Activated gamma-delta T cell treated with anti-CD3 and anti-CD28 coated beads, Interleukin-2, amount 50 U/mL, for 16 hours (primary cell): Measurements from ENCODE around the gene COL20A1.

Source experiments
- DNase-seq: peaks from one replicate; pipeline ENCODE4 v3.0.0-alpha.2; 2020; ENCODE audit warnings: low read depth

The COL20A1 gene

DNA sequence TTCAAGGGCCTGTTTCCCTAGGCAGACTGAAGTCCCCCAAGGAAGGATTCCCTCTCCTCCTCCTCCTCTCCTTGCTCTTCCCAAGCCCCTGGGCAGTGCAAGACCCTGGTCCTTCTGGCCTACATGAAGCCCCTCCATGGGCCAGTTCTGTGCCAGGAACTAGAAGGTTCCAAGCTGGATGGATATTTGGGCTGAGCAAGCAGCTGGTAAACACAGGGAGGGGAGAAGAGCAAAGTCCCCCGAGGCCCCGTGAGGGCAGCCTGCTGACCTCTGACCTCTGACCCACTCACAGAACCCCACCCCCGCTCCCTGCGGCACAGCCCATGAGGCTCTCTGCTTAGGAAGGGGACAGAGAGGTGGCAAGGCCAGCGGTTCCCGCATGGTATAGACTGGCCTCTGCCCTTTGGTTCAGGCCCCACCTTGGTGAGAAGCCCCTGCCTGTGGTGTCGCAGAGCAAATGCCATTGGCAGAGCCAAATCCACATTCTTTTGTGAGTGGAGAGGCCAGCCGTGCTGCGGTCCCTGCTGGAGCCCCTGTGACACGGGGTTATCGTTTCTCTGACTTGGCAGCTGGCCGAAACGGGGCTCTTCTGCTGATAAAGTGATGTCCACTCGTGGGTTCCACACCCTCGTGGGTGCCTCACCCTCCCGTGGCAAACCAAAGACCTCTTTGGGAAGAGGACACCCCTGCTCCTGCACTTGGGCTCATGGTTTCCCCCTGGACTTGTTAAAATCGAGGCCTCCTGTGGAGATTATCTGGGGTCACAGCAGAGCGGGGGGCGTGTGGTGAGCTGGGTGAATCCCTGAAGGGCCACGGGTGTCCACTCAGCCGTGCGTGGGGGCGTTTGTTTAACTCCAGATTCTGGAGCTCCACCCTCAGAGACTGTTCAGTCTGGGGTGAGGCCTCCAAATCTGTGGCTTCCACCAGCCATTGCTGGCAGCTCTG is 70.3 kb downstream of the COL20A1 start:
- no peak for DNase-seq

DNA sequence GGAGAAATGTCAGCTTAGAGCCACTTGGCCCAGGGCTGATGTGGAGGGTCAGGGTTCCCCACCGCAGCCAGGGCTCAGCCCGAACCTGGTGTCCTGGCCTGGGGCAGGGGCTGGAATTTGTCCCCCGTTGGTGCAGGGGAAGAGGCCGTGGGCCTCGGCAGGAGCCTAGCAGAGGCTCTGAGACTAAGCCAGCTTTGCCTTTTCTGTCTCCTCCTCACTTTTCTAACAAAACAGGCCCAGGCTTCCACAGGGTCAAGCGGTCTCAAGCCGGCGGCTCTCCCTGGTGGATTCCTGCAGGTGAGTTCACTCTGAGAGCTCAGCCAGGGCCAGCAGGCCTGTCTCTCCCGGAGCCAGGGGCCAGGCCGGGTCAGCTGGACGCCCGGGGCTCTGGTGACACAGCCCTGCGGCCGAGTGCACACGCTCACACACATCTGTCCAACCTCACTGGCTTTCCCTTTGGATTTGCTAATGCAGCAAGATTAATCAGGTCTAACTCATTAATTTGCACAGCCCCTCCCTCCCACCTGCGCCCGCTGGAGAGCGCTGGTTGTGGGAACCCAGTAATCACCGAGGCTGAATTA is 71.1 kb downstream of the COL20A1 start:
- no peak for DNase-seq

DNA sequence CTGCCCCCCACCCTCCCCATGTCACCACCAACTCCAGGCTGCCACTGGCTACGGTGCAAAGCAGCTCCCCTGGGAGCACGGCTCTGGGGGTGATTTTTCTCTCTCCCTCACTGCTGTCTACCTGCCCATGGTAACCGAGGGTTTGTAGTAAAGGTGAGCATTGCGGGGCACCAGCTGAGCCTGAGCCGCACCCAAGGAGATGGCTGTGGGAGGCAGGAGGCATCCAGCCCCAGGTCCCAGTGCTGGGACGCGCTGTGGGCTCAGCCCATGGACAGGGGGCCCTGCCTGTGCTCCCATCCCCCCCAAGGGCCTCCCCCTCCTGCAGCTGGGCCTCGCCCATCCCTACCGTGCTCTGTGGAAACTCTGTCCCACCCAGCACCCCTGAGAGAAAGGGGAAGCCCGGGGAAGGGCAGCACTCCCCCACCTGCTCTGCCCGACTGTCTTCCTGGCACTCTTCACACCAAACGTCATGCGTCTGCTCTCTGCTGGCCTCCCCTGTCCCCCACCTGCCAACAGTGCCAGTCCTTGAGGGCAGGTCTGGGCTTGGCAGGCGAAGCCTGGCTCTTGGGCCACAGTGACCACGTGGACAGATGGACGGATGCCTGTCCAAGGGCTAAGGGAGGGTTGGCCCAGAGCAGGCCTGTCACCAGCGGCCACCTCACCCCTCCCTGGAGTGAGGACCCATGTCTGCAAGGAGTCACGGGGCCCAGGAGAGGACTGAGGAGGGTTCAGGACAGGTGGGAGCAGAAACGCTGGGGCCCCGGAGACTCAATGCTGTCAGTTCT is 72.0 kb downstream of the COL20A1 start:
- DNase-seq, result no peak

DNA sequence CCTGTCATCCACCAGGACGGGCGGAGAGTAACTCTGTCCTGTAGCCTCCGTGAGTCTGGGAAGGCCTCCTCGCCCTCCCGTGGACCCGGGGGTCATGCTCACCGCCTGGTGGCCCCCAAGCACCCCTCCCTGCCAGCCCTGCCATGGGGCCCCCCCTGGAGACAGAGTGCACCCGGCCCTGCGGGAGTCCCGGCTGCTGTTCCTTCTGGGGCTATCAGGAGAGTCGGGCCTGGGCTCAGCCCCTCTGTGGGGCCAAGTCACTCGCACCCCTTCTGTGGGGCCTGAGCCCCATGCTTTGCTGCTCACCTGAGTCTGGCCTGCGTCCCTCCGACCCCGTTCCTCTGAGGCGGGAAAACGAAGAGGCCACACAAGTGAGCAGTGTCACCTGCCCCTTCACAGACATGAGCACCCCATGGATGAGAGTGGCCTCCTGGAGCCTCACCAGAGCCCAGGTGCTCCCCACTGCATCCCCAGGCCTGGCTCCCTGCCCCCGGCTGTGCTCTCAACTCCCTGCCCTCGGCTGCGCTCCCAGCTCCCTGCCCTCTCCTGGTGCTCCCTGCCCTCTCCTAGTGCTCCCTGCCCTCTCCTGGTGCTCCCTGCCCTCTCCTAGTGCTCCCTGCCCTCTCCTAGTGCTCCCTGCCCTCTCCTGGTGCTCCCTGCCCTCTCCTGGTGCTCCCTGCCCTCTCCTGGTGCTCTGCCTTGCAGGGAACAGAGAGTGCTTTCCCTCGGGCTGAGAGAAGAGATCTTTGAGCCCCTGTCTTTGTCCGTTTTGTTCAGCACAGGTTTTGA is 72.8 kb downstream of the COL20A1 start:
- DNase-seq, result no peak

DNA sequence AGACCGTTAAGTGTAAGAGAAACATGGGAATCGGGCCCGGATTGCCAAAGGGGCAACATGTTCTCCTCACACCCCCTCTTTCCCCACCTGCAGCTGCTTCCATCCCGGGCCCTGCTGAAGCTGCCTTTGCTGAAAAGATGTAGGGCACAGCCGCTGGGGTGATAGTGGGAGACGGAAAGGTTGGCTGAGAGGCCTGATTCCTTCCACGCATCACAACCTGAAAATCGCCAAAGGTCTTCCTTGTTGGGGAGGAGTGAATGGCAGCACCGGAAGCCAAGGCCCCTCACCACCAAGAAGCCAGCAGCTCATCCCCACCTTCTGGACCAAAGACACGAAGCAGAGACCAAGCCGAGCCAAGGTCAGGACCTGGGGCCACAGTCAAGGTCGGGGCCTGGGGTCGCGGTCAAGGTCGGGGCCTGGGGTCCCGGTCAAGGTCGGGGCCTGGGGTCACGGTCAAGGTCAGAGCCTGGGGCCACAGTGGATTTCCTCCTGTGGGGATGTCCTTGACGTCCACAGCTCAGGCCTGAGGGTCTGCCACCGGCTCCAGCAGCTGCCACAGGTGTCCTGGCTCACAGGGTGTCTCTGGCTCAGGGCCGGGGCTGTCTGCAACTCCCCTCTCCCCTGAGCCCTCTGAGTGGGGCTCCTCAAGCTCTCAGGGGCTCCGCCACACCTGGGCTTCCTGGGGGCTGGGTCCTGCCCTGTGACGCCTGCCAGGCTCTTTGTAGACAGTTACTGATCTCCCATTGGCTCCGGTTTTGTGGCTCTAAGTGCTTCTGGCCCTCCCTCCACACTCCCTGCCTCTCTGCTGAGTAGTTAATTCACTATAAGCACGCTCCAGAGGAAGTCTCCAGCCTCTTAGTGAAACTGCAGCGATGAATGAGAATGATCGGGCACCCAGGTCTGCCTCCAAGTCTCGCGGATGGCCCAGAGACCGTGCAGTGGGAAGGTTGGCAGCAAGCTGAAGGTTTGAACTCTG is 73.7 kb downstream of the COL20A1 start:
- DNase-seq, result no peak

DNA sequence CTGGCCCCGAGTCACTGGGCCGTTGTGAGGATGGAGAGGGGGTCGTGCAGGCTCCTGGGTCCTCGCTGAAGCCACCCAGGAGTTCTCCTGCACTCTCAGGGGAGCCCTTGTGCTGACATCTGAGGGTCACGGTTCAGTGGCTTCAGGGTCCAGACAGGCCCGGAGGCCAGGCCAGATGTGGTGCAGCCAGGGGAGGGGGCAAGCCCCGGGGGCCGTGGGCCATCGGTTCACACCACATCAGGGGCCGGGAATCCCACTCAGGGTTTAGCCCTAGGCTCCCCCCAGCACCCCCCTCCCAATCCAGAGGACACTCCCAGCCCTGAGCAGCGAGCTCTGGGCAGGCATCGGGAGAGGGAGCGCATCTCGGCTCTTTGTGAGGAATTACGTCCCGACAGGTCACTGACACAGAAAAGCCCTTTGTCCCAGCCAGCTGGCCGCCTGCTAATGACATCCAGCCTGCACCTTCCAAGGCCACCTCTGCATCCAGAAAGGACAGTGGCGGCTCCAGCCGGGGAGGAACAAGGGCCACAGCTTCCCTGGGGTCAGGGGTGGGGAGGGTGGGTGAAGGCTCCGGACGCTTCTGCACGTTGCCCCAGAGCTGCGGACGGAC is 74.6 kb downstream of the COL20A1 start:
- DNase-seq, result no peak

DNA sequence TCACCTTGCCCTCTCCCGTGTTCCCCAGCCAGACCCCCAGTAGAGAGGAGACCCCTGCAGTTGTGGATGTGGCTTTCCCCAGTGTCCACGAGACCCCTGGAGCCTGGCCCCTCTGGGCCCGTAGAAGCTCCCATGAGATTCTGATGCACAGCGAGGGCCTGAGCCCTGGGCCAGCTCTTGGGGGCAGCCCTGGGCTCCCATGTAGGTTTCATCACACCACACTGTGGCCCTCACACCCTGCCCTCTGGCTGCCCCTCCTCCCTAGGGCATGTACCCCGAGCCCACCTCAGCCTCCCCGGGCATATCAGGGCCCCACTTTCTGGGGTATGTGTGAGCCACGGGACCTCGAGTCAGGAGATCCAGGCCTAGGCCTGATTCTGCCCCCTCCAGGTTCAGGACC is 75.2 kb downstream of the COL20A1 start:
- DNase-seq, result no peak

DNA sequence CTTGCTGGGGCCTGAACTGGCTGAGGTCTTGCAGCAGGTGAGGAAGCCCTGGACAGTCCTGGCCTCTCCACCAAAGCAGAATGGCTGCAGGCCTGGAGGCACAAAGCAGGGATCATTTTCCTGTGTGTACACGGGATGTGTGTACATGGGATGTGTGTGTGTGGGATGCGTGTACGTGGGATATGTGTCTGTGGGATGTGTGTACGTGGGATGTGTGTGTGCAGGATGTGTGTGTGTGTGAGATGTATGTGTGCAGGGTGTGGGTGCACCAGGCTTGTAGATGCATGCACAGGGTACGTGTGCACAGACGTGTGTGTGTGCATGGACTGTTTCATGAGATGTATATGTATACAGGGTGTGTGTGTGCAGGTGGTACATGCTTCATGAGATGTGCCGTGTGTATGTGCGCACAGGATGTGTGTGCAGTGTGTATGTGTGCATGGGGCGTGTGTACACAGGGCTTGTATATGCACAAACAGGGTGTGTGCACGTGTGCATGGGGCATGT is 76.1 kb downstream of the COL20A1 start:
- DNase-seq, result no peak

DNA sequence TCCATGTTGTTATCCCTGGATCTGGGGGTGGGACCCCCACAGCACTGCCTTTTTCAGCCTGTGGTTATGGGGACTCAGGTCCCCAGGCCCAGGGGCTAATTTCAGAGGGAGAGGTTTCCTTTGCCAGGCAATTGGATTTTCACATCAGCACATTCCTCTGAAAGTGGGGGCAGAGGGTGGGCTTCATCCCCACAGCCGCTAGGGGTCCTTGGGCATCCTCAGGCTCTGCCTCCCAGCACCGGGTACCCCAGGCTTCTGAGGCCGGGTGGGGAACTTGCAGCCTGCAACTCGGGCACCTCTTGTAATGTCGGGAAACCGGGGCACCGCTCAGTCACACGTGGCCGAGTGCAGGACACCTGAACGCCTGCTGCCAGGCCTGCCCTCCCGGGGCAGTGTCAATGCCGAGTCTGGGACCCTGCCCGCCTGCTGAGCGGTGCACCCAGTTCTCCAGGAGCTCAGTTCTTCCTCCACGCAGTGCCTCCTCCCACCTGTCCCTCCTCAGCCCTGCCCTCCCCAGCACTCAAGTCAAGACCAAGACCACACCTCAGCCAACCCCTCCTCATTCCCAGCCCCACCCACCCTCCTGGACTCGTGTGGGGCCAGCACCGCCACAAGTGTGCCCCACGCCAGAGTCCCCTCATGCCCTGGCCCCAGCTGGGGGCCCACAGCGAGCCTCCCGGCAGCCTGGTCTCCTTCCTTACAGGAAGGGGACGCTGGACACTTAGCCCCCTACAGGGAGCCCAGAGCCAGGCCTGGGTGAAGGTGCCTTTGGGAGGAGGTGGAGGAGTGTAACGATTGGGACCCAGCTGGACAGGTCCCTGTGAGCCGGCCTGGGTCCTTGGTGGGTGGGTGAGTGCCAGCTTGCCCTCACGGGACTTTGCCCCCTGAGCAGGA is 77.0 kb downstream of the COL20A1 start:
- no peak for DNase-seq

DNA sequence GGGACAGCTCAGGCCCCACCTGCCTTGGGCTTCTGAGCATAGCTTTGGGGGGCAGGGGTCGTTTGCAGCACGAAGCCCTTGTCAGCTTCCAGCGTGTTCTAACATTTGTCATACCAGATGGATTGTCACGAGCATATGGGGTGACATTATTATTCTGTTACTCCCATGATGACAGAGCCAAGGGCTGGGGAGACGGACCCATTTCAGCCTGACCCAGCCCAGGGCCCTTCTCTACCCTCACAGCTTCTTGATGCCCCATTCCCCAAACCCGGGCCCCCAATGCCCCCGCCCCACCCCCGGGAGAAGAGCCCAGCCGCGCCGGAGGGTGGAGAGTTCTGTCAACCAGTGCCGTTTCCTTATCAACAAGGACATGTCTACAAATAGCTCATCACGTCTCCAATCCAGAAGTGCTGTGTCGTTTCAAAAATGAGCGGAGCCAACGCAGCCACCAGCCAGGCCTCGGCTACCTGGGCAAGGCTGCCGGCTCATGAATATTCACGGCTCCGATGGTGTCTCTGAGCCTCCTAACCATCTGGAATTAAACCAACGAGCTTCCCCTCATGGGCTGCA is 77.7 kb downstream of the COL20A1 start:
- DNase-seq, result no peak

DNA sequence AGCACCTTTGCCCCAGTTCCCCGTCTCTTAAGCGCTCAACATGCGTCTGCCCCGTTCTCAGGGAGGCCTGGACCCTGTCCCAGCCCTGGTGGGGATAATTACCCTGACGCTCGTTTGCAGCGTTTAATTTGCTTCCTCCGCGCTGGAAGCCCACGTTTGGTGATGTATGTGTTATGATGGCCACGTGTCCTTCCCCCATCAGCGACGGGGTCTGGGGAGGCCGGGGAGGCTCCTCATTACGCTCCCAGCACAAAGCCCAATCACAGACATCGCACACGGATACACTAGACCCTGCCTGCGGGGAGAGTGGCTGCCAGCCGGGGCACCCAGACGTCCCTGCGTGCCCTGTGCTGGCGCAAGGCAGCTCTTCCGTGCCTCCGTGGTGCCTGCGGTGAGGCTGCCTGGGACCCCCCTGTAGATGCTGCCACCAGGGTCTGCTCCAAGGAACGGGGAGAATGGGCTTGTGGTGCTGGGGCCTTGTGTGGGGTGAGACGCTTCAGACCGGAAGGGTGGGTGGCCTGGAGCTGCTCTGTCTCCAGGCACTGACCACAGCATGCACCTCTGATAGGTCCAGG is 78.4 kb downstream of the COL20A1 start:
- DNase-seq, result no peak

DNA sequence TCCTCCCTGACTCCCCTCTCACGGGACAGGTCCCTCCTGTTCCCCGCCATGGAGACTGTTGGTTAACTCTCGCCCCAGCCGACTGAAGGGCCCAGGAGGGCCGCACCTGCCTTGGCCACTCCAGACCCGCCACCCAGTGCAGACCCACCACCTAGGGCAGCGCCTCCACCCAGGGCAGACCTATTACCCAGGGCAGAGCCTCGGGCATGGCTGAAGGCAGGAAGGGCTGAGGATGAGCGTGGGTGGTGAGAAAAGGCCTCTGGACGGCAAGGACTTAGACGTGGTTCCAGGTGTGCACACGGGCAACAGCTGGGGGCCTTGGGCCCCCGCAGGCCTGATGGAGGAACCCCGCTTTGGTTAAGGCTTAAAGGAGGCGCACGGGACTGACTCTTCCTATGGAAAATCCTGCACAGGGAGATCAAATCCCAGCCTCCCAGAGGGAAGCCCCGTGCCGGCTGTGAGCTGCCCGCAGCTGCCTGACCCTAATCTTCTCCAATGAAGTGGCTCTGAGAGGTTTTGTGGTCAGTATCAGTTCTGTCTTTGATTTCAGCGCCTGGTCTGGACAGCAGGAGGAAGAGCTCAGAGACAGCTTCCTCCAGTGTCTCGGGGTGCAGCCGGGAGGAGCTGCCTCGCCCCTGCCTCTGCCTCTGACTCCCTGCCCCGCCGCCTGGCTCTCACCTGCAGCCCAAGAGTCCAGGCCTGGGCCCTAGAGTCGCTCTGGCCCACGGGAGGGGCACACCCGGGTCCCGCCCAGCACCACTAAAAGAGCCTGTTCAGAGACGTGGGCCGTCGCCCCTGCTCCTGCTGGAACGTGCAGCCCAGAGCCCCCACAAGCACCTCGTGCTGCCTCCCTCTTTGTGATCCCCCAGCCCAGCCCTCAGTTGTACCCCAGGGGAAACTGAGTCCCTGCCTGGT is 80.2 kb downstream of the COL20A1 start:
- no peak for DNase-seq

DNA sequence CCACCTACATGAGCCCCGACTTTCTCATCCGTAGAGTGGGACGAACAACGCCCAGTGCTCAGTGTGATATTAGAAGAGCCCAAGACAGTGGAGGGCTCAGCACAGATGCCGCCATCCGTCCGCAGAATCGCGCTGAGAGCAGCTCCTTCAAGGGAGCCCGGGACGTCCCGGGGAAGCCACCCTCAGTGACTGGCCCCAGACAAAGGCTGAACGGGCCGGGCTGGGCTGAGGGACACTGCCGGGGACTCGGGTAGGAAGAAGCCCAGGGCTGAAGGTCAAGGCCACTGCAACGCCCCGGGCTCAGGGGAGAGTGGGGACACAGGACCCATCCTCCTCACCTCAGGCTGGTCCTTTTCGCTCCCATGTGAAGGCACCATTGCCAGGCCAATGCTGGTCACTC is 81.0 kb downstream of the COL20A1 start:
- no peak for DNase-seq

DNA sequence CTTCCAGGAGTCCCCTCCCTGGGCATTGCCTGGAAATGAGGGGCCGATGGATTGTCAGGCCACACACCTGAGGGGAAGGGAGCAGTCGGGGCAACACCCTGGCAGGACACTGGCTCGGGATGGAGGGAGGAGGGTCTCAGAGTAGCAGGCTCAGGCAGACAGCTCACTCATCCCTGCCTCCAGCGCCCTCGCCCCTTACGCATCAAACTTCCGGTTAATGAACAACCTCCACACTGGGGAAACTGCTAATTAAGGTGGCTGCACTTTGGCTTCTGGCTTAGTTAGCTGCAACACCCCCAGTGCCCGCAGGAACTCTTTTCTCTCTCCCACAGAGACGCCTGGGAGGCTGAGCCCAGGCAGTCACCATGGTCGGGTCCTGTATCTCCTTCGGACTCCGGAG is 81.5 kb downstream of the COL20A1 start:
- DNase-seq, result no peak

DNA sequence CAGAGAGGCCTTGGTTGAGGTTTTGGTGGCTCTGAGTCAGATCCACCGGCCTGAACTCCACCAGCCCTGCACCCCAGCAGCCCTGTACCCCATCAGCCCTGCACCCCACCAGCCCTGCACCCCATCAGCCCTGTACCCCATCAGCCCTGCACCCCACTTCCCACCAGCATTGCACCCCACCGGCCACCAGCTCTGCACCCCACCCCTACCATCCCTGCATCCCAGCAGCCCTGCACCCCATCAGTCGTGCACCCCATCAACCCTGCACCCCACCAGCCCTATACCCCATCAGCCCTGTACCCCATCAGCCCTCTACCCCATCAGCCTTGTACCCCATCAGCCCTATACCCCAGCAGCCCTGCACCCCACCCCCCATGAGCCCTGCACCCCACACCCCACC is 82.5 kb downstream of the COL20A1 start:
- no peak for DNase-seq

DNA sequence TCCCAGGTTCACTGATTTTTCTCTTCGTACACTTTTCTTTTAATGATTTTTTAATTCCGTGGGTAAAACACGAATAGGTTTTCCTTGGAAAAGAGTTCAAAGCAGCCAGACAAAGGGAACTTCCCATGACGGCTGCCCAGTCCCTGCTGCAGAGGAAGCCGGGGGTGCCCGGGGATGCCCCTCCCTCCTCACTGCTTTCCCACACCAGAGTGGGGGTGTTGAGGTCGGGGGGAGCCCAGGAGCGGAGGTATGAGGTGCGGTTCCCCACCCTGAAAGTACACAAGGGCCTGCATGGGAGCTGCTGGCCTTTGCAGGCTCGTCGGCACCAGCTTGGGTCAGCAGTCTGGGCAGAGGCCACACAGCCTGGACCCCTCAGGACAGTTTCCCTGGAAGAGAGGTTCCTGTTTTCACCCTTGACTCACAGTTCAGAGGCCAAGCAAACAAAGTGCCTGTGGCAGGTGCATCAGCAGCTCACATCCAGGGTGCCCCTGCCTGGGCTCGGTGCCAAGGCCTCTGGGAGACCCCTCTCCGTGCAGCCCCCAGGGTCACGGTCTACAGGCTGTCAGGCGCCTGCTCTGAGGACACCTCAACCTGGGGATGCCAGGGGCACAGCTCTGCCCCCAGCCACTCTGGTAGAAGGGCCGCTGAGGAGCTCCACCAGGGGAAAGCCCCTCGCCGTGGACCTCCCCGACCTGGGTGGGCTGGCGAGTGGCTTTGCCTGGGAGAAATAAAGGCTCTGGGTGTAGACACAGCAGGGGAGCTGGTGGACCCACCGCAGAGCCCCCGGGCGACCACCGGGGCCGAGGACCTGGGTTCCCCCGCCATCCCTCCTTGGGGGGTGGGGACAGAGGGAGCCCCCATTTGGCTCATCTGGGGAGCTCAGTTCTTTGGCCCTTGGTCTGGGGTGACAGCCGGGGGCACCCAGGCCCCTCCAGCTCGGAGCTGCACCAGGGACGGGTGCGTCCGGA is 83.6 kb downstream of the COL20A1 start:
- no peak for DNase-seq
